Fibroblast of villous mesenchyme (primary cell): Measurements from ENCODE around the gene CLCN7. TPM values are rescaled to one million over a fixed set of nuclear protein-coding genes. Genes with fewer than 3 reads are reported as not detected.
A peak's percentile ranks its signal among the peaks of the same experiment; 100 is the strongest.

Source experiments
- DNase-seq: peaks from one replicate; pipeline ENCODE4 v3.0.0-alpha.2; 2010; ENCODE audit warnings: low read depth
- H3K4me3 ChIP-seq: 2 replicates; pipeline ENCODE4 v1.5.1; 2011; ENCODE audit warnings: low read depth, mild to moderate bottlenecking, low read length
- CTCF ChIP-seq: IDR thresholded peaks from 2 replicates; pipeline ENCODE4 v1.5.1; 2012; ENCODE audit warnings: low read depth, mild to moderate bottlenecking, low read length; ENCODE audit not compliant: insufficient read depth
- total RNA-seq: library from RNA; depleted of rRNA; stranded (reverse); fragments of >200 nt; gene quantifications from 2 replicates; pipeline ENCODE4 v1.2.3, GENCODE V29; 2012

Gene CLCN7
- total RNA-seq, 1 donor, result 85.1 TPM

- peak overlapping the region; percentile 83 for H3K4me3 ChIP-seq
- no peak for TF ChIP-seq CTCF
- no peak for DNase-seq
Measured at GRCh38 chr16:1492082-1492922, 17.5 kb upstream of the CLCN7 start.

- H3K4me3 ChIP-seq, result no peak overlapping the region
- TF ChIP-seq CTCF, result no peak
- no peak for DNase-seq
Measured at GRCh38 chr16:1491327-1491726, 16.5 kb upstream of the CLCN7 start.

DNA sequence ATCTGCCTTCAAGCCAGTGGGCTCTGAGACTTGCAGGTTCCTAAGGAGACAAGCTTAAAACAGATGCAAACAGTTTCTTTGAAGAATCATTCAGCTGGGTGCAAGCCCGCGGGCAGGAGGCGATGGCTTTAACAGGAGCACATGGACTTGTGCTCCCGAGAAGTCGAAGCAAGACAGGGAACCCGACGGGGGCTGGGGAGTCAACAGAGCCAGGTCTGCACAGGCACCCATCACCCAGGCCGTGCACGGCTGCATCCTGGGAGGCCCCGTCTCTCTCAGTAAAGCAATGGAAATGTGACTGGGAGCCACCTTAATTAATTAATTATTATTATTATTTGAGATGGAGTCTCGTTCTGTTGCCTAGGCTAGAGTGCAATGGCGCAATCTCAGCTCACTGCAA, 14.2 kb upstream of the CLCN7 start:
- TF ChIP-seq CTCF, result no peak
- no peak for DNase-seq
- no peak overlapping the region for H3K4me3 ChIP-seq

DNA sequence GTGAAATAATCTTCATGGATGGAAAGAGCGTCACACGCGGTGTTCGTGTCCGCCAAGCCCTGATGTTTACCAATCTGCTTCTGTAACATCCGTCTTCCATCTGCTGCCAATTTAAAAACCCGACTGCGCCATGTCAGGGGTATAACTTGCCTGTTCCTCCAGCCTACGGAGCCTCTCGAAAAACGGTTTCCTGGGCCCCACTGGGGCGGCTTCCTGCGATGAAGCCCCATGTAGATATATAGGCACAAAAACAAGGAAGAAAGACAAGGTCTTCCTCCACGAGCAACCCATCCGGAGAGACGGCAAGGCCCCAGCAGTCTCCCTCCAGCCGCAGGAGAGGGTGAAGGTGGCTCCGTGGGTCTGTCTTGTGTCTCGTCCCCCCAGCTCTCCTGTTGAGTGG, 13.8 kb upstream of the CLCN7 start, which contains the start of gene PTX4:
PTX4 (minus strand) TSS at position 326 of the 400 bp plus-strand sequence; CDS start at position 291, 35 bp downstream.
- H3K4me3 ChIP-seq, result no peak within 1 kb of the TSS
- DNase-seq, result no peak

GRCh38 chr16:1488054-1488601, 13.3 kb upstream of the CLCN7 start:
- H3K4me3 ChIP-seq, result no peak overlapping the region
- DNase-seq, result no peak
- no peak for TF ChIP-seq CTCF

More for the DNA sequence above, 13.8 kb upstream of the CLCN7 start, which contains the start of gene PTX4:
- TF ChIP-seq CTCF, result no peak

- DNase-seq, result no peak
- no peak overlapping the region for H3K4me3 ChIP-seq
- no peak for TF ChIP-seq CTCF
Measured at GRCh38 chr16:1487395-1488053, 12.7 kb upstream of the CLCN7 start.
